Activated CD4-positive, CD25-positive, alpha-beta regulatory T cell treated with anti-CD3 and anti-CD28 coated beads, Interleukin-2, amount 50 U/mL, for 24 hours (primary cell): Measurements from ENCODE around the gene REXO5.

ENCODE experiments used
- ATAC-seq, 2 donors: fragments of 150-1000 bp; cut with Tn5 transposase; one replicate each; pipeline ENCODE4 v1.10.0; 2021; ENCODE audit warnings: mild to moderate bottlenecking in 1 of 2, moderate library complexity in 1 of 2

The REXO5 gene

GRCh38 chr16:20875355-20875650 is 69.0 kb downstream of the REXO5 start:
- ATAC-seq, result no peak

DNA sequence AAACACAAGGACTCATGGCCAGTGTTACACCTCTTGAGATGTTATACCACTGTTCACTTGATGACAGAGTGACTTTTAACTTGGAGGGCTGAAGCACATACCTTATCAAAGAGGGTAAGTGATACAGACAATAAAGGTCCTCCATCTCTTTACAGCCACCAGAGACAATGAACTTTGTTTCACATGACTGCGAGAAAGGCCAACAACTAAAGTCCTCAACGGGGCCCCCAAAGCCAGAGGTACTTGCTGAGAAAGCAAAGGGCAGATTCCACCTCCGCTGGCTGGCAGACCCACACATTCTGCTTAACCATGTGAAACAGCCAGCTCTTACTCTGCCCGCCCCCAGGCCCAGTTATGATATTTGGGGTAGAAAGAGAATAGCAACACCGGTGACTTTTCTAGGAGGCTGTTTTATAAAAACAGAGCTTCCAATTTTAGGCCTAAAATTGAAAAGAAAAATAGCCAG is 72.4 kb downstream of the REXO5 start:
- ATAC-seq, result no peak

GRCh38 chr16:20879175-20880040 is 73.1 kb downstream of the REXO5 start:
- ATAC-seq, result peak; percentile 51 to 57

DNA sequence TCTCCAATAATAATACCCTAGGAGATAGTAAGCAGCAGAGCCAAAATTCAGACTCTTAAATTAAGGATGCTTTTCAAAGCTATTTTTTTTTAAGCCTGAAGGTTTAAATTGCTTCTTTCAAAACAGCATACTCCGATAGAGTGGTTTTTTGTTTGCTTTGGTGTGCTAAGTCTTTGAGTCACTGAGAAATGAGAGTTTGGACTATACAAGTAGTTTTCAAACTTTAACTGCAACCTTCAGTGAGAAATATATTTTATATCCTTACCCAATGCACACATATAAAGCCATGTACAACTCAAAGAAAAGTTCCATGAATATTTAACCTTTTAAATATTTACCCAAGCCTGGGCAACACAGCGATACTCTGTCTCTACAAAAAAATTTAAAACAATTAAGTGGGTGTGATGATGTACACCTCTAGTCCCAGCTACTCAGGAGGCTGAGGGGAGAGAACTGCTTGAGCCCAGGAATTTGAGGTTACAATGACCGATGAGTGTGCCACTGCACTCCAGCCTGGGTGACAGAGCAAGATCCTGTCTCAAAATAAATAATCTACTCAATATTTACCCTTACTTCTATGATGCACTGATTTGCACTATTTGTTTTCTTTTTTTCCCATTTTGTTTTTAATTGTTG is 74.7 kb downstream of the REXO5 start:
- no peak for ATAC-seq

DNA sequence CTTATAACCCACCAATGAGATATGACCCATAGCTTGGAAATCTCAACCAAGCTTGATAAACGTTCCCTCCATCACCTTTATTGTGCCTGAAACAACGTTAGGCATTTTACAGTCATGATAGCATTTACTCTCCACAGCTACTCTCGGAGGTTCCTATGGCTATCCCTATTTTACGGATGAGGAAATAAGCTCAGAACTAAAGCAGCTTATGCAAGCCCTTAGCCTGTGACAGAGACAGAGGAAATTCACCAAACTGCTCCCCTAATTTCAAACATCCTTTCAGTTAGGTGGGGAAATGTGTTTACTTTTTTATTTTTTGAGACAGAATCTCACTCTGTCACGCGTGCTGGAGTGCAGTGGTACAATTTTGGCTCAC is 75.2 kb downstream of the REXO5 start:
- ATAC-seq, result no peak

- no peak for ATAC-seq
These were observed 77.4 kb downstream of the REXO5 start for GRCh38 chr16:20883554-20884239.

DNA sequence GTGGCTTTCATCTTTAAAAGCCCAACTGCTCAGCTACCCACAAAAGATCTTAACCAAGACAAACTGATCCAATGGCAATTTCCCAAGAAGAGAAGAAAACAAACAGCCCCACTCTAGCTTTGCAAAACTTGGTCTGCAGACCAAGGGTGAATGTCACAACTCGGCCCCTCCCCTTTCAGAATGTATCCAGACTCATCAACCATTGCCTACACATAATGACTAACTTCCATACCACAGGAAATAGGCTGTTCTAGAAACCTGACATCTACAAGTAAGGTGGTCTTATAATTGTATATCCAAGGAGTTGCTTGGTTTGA is 77.9 kb downstream of the REXO5 start:
- peak; percentile 48 to 61 for ATAC-seq

- no peak for ATAC-seq
These were observed 80.0 kb downstream of the REXO5 start for GRCh38 chr16:20886320-20886719.

GRCh38 chr16:20887207-20887606 is 80.9 kb downstream of the REXO5 start:
- no peak for ATAC-seq

DNA sequence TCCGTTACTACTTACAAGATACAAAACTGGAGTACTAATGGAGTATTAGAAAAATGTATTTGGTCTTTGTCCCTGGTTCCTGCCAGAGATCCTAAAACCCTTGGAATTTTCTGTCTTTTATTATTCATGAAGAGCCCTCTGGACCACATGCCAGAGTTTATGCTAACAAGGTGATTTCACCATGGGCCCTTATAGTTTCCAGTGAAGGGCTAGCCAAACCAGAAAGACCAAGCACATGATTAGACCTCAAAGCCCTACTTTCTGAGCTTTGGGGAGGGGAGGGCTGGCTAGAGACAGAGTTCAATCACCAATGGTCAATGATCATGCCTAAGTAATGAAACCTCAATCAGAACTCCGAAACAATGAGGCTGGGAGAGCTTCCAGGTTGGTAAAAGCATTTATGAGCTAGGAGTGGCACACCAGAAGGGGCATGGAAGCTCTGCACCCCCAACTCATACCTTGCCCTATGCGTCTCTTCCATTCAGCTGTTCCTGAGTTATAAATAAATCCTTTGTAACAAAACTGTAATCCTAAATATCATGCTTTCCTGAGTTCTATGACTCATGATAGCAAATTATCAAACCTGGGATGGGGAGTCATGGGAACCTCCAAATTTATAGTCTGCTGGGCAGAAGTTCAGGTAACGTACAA is 83.4 kb downstream of the REXO5 start:
- no peak for ATAC-seq

- no peak for ATAC-seq
These were observed 88.1 kb downstream of the REXO5 start for GRCh38 chr16:20894388-20894787.

GRCh38 chr16:20897253-20897897 is 91.0 kb downstream of the REXO5 start:
- no peak for ATAC-seq

- ATAC-seq, result no peak
These were observed 91.6 kb downstream of the REXO5 start for GRCh38 chr16:20897922-20898321.

DNA sequence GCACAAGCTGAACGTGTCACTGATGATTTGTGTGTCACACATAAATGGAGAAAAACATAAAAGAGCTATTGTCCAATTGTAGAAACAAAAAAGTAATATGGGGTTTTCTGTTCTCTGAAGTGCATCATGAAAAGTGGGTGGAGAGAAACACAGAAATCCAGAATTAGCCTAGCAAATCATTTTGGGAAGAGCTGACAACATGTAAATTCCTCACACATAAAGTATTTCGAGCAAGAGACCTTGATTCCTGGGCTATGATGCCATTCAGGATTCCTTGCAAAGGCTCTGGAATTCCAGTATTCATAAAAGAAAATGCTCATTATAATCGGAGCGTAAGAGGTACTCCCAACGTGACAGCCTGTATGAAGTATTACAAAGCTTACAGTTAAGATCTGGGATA is 92.7 kb downstream of the REXO5 start:
- ATAC-seq, result no peak
